HG02588 (cell line): Measurements from ENCODE around the gene SPOCK1.

Source experiments
- ATAC-seq: cut with Tn5 transposase; IDR thresholded peaks from one replicate; pipeline ENCODE4 v1.9.1; 2021; ENCODE audit warnings: mild to moderate bottlenecking, moderate library complexity; ENCODE audit not compliant: unreplicated experiment

The SPOCK1 gene

GRCh38 chr5:137206030-137206715, 293.0 kb downstream of the SPOCK1 start:
- no peak for ATAC-seq

- ATAC-seq: no peak
These were observed 293.7 kb downstream of the SPOCK1 start for GRCh38 chr5:137205231-137206027.

- ATAC-seq: no peak
These were observed 296.0 kb downstream of the SPOCK1 start for GRCh38 chr5:137203011-137203632.

GRCh38 chr5:137201876-137202275, 297.2 kb downstream of the SPOCK1 start:
- no peak for ATAC-seq

- ATAC-seq: no peak
These were observed 298.0 kb downstream of the SPOCK1 start for GRCh38 chr5:137200906-137201700.

GRCh38 chr5:137199966-137200365, 299.2 kb downstream of the SPOCK1 start:
- ATAC-seq: no peak

- no peak for ATAC-seq
These were observed 299.9 kb downstream of the SPOCK1 start for GRCh38 chr5:137199201-137199600.

- ATAC-seq: no peak
These were observed 303.6 kb downstream of the SPOCK1 start for GRCh38 chr5:137195483-137195882.

- ATAC-seq: no peak
These were observed 304.8 kb downstream of the SPOCK1 start for GRCh38 chr5:137194300-137194699.

GRCh38 chr5:137192293-137192743, 306.8 kb downstream of the SPOCK1 start:
- ATAC-seq: no peak

GRCh38 chr5:137191179-137191578, 307.9 kb downstream of the SPOCK1 start:
- ATAC-seq: no peak

- ATAC-seq: no peak
These were observed 308.7 kb downstream of the SPOCK1 start for GRCh38 chr5:137190441-137190840.

GRCh38 chr5:137190031-137190430, 309.1 kb downstream of the SPOCK1 start:
- no peak for ATAC-seq

GRCh38 chr5:137188566-137188965, 310.6 kb downstream of the SPOCK1 start:
- no peak for ATAC-seq

- no peak for ATAC-seq
These were observed 312.2 kb downstream of the SPOCK1 start for GRCh38 chr5:137186759-137187461.

- no peak for ATAC-seq
These were observed 313.9 kb downstream of the SPOCK1 start for GRCh38 chr5:137185193-137185592.

GRCh38 chr5:137184734-137185133, 314.4 kb downstream of the SPOCK1 start:
- ATAC-seq: no peak

GRCh38 chr5:137182576-137182975, 316.6 kb downstream of the SPOCK1 start:
- ATAC-seq: no peak

- ATAC-seq: no peak
These were observed 317.5 kb downstream of the SPOCK1 start for GRCh38 chr5:137181667-137182066.

GRCh38 chr5:137179203-137179602, 319.9 kb downstream of the SPOCK1 start:
- ATAC-seq: no peak
